Activated T-cell treated with anti-CD3 and anti-CD28 coated beads, Interleukin-2, amount 50 U/mL, for 24 hours (primary cell): ENCODE data around the gene CIAO2A.

Experiments used
- DNase-seq: peaks from one replicate; pipeline ENCODE4 v3.0.0-alpha.2; 2020
- H3K27ac Mint-ChIP-seq: 2 replicates; pipeline ENCODE4 v1.8.0; 2020; ENCODE audit warnings: mild to moderate bottlenecking, mixed read lengths
- H3K27me3 Mint-ChIP-seq: 2 replicates; pipeline ENCODE4 v1.8.0; 2020; ENCODE audit warnings: mixed read lengths
- H3K36me3 Mint-ChIP-seq: 2 replicates; pipeline ENCODE4 v1.8.0; 2020; ENCODE audit warnings: low read depth, mixed read lengths
- H3K4me1 Mint-ChIP-seq: 2 replicates; pipeline ENCODE4 v1.8.0; 2020; ENCODE audit warnings: low read depth, mixed read lengths
- H3K4me3 Mint-ChIP-seq: 2 replicates; pipeline ENCODE4 v1.8.0; 2020; ENCODE audit warnings: mild to moderate bottlenecking, moderate library complexity, mixed read lengths
- H3K9me3 Mint-ChIP-seq: 2 replicates; pipeline ENCODE4 v1.8.0; 2020; ENCODE audit warnings: mixed read lengths

CIAO2A gene

GRCh38 chr15:64093627-64094417 lies at the start of gene CIAO2A:
TSS of gene CIAO2A (minus strand) at chr15:64093838. CDS start at chr15:64093768, 70 bp downstream.
- Mint-ChIP-seq H3K4me1 (peaks cover 66% of the 10 kb centered on the region), H3K9me3 (no peaks in the 10 kb centered on the region), H3K36me3 (peaks cover 64% of the 10 kb centered on the region)

GRCh38 chr15:64143276-64143675 lies 49.6 kb upstream of the CIAO2A start:
- Mint-ChIP-seq H3K27me3 (no peaks in the 10 kb centered on the region), H3K4me3 (no peak overlapping the region), H3K27ac (peak overlapping the region; percentile 7), H3K9me3 (no peaks in the 10 kb centered on the region), H3K36me3 (peaks cover 54% of the 10 kb centered on the region), H3K4me1 (no peaks in the 10 kb centered on the region)
- DNase-seq = no peak

More at GRCh38 chr15:64093627-64094417, at the start of gene CIAO2A:
- H3K4me3 Mint-ChIP-seq = peak within 1 kb of the TSS; percentile 100
- no peaks in the 10 kb centered on the region for H3K27me3 Mint-ChIP-seq
- DNase-seq = peak; percentile 89
- H3K27ac Mint-ChIP-seq = peak within 1 kb of the TSS; percentile 100

GRCh38 chr15:64141798-64142512 lies 48.3 kb upstream of the CIAO2A start:
- Mint-ChIP-seq H3K4me1 (no peaks in the 10 kb centered on the region), H3K27me3 (no peaks in the 10 kb centered on the region), H3K27ac (peak overlapping the region; percentile 23), H3K4me3 (no peak overlapping the region), H3K36me3 (peaks cover 67% of the 10 kb centered on the region), H3K9me3 (no peaks in the 10 kb centered on the region)
- DNase-seq = no peak

GRCh38 chr15:64138331-64138941 lies 44.8 kb upstream of the CIAO2A start:
- H3K4me3 Mint-ChIP-seq = no peak overlapping the region
- peaks cover 81% of the 10 kb centered on the region for H3K36me3 Mint-ChIP-seq
- H3K9me3 Mint-ChIP-seq = no peaks in the 10 kb centered on the region
- DNase-seq = no peak
- H3K27ac Mint-ChIP-seq = peak overlapping the region; percentile 26
- no peaks in the 10 kb centered on the region for H3K4me1 Mint-ChIP-seq
- H3K27me3 Mint-ChIP-seq = no peaks in the 10 kb centered on the region

GRCh38 chr15:64137226-64137833 lies 43.7 kb upstream of the CIAO2A start:
- Mint-ChIP-seq H3K9me3 (no peaks in the 10 kb centered on the region), H3K27ac (no peak overlapping the region), H3K36me3 (peaks cover 82% of the 10 kb centered on the region), H3K27me3 (no peaks in the 10 kb centered on the region), H3K4me1 (no peaks in the 10 kb centered on the region), H3K4me3 (no peak overlapping the region)
- DNase-seq = no peak

GRCh38 chr15:64136347-64136746 lies 42.7 kb upstream of the CIAO2A start:
- H3K27me3 Mint-ChIP-seq = no peaks in the 10 kb centered on the region
- H3K9me3 Mint-ChIP-seq = no peaks in the 10 kb centered on the region
- no peaks in the 10 kb centered on the region for H3K4me1 Mint-ChIP-seq
- no peak overlapping the region for H3K4me3 Mint-ChIP-seq
- no peak for DNase-seq
- peaks cover 84% of the 10 kb centered on the region for H3K36me3 Mint-ChIP-seq
- H3K27ac Mint-ChIP-seq = no peak overlapping the region

GRCh38 chr15:64134345-64134829 lies 40.7 kb upstream of the CIAO2A start:
- no peaks in the 10 kb centered on the region for H3K4me1 Mint-ChIP-seq
- H3K4me3 Mint-ChIP-seq = no peak overlapping the region
- no peaks in the 10 kb centered on the region for H3K9me3 Mint-ChIP-seq
- peaks cover 94% of the 10 kb centered on the region for H3K36me3 Mint-ChIP-seq
- DNase-seq = no peak
- H3K27ac Mint-ChIP-seq = no peak overlapping the region
- H3K27me3 Mint-ChIP-seq = no peaks in the 10 kb centered on the region

- DNase-seq = no peak
- no peak overlapping the region for H3K27ac Mint-ChIP-seq
- no peaks in the 10 kb centered on the region for H3K4me1 Mint-ChIP-seq
- H3K27me3 Mint-ChIP-seq = no peaks in the 10 kb centered on the region
- no peaks in the 10 kb centered on the region for H3K9me3 Mint-ChIP-seq
- peaks cover 97% of the 10 kb centered on the region for H3K36me3 Mint-ChIP-seq
- no peak overlapping the region for H3K4me3 Mint-ChIP-seq
These were observed 40.1 kb upstream of the CIAO2A start for GRCh38 chr15:64133623-64134344.

- no peak overlapping the region for H3K4me3 Mint-ChIP-seq
- no peaks in the 10 kb centered on the region for H3K9me3 Mint-ChIP-seq
- H3K27me3 Mint-ChIP-seq = no peaks in the 10 kb centered on the region
- peak overlapping the region; percentile 6 for H3K27ac Mint-ChIP-seq
- DNase-seq = no peak
- no peaks in the 10 kb centered on the region for H3K4me1 Mint-ChIP-seq
- H3K36me3 Mint-ChIP-seq = peaks cover 98% of the 10 kb centered on the region
These were observed 38.6 kb upstream of the CIAO2A start for GRCh38 chr15:64132217-64132616.

GRCh38 chr15:64131547-64131946 lies 37.9 kb upstream of the CIAO2A start:
- DNase-seq = no peak

GRCh38 chr15:64130159-64130558 lies 36.5 kb upstream of the CIAO2A start:
- H3K9me3 Mint-ChIP-seq = no peaks in the 10 kb centered on the region
- no peaks in the 10 kb centered on the region for H3K4me1 Mint-ChIP-seq
- no peak overlapping the region for H3K4me3 Mint-ChIP-seq
- H3K27me3 Mint-ChIP-seq = no peaks in the 10 kb centered on the region
- no peak for DNase-seq
- no peak overlapping the region for H3K27ac Mint-ChIP-seq
- H3K36me3 Mint-ChIP-seq = peaks cover 96% of the 10 kb centered on the region

More at GRCh38 chr15:64131547-64131946, 37.9 kb upstream of the CIAO2A start:
- H3K9me3 Mint-ChIP-seq = no peaks in the 10 kb centered on the region
- peaks cover 97% of the 10 kb centered on the region for H3K36me3 Mint-ChIP-seq
- no peak overlapping the region for H3K27ac Mint-ChIP-seq
- no peaks in the 10 kb centered on the region for H3K4me1 Mint-ChIP-seq
- no peak overlapping the region for H3K4me3 Mint-ChIP-seq
- H3K27me3 Mint-ChIP-seq = no peaks in the 10 kb centered on the region

GRCh38 chr15:64127521-64128270 lies 34.1 kb upstream of the CIAO2A start:
- no peak for DNase-seq
- H3K27me3 Mint-ChIP-seq = no peaks in the 10 kb centered on the region
- peaks cover 96% of the 10 kb centered on the region for H3K36me3 Mint-ChIP-seq
- H3K4me1 Mint-ChIP-seq = no peaks in the 10 kb centered on the region
- H3K9me3 Mint-ChIP-seq = no peaks in the 10 kb centered on the region
- H3K27ac Mint-ChIP-seq = no peak overlapping the region
- no peak overlapping the region for H3K4me3 Mint-ChIP-seq

- Mint-ChIP-seq H3K36me3 (peaks cover 90% of the 10 kb centered on the region), H3K27ac (peak overlapping the region; percentile 20), H3K27me3 (no peaks in the 10 kb centered on the region), H3K4me1 (no peaks in the 10 kb centered on the region), H3K4me3 (no peak overlapping the region), H3K9me3 (no peaks in the 10 kb centered on the region)
- no peak for DNase-seq
These were observed 32.3 kb upstream of the CIAO2A start for GRCh38 chr15:64125978-64126377.
